ENCODE data around the gene MEG3.

MEG3 gene

DNA sequence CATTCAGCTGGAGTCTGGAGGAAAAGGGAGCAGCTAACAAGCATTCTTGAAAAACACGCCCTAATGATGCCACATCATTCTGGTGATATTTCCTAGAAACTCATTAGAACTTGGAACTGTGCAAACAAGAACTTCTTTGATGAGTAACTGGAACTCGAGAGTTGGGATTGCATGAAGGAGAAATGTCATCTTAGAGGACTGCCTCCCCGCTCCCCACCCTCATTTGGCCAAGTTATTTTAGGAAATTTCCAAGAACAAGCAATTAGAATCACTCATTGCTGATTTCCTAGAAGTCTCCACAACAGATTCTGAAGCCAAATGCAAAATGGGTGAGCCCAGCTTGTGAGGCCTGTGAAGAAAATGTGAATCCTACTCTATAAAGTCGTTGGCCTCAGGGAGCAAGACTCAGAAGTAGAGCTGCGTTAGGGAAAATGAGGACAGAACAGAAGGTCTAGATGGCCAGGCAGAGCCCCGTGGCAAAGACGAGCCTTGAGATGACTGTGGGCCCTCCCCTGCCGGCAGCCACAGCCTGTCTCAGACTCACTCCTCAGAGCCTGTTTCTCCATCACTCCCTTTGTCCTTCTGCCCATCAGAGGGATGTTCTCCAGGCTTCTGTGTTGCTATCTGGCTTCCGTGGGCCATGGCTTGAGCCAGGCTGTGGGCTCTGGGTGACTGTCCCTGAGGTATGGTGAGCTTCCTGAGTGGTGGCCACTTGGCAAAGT, 39.2 kb downstream of the MEG3 start:
- DNase-seq (ENCODE audit: low read depth in 2 of 2) = no peak

DNA sequence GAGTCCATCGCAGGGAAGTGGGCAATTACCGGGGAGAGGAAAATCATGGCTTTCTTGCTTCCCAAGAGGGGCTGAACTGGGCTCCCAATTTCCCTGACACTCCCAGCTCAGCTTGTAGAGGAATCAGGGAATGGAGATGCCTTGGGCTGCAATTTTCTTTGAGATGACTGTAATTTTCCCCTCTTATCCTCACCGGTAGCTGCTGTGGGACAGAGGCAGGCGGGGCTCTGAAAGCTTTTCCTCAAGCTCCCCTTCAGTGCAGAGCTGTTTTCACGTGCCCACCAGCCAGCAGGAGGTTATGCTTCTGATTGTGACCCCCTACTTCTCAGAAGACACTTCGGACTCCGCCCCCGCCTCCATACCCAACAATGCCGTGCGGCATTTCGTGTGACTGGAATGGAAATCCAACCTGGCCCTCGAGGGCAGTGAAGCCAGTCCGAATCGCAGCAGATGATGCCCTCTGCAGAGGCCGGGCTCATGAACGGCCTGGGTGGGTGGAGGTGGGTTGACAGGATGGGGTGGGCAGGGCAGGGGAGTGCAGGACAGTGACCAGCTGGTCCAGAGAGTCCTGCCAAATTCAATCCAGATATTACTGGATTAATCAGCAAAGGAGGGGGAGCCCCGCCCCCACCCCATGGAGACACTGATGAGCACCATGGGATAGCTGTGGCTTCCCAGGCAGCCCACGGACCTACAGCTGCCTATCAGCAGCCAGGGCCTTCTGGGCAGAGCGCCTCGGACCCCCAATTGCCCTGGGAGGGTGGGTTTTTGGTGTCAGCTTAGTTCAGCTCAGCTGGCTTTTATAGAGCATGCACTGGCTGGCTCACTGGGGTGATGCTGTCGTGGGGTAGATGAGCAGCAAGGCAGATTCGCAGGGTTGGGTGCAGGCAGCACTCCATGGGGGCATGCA, 40.0 kb downstream of the MEG3 start:
- DNase-seq (ENCODE audit: low read depth in 2 of 2) = no peak

DNA sequence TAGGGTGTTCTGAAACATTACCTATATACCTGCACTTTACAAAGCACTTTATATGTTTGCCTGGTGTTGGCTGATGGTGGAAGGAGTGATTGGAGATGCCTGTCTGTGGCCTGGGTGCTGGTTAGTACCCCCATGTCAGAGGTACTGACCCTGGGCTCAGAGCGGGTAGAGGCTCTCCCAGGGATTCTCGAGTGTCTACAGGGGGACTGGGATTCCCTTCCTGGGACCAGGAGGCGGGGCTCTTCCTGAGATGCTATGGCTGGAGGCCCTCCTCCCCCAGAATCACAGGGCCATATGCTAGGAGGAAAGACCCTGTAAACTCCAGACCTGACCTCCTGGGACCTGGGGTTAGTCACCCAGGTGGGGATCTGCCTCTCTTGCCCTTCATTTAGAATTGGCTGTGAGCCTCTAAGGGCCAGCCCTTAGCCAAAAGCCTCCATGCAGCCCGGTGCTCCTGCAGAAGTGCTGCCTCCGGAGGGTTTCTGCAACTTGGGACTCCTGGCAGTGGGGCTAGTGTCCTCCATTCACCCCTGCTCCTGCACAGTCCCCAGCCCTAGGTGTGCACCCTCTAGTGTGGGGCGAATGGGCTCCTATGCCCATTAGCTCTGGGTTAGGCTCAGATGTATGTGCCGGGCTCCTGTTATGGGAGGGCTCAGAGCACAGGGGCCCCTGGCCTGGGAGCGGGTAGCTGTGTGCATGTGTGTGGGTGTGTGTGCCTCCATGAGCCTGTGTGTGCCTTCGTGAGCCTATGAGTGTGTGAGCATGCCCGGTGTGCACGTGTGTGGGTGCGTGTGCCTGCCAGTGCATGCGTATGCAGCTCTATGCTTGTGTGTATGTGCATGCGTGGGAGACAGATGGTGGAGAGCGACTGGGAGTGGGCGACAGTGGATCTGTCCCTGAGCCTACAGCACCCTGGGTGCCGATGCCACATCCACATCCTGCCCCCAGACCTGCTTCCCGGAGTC, 41.0 kb downstream of the MEG3 start:
- no peak for DNase-seq (ENCODE audit: low read depth in 2 of 2)

DNA sequence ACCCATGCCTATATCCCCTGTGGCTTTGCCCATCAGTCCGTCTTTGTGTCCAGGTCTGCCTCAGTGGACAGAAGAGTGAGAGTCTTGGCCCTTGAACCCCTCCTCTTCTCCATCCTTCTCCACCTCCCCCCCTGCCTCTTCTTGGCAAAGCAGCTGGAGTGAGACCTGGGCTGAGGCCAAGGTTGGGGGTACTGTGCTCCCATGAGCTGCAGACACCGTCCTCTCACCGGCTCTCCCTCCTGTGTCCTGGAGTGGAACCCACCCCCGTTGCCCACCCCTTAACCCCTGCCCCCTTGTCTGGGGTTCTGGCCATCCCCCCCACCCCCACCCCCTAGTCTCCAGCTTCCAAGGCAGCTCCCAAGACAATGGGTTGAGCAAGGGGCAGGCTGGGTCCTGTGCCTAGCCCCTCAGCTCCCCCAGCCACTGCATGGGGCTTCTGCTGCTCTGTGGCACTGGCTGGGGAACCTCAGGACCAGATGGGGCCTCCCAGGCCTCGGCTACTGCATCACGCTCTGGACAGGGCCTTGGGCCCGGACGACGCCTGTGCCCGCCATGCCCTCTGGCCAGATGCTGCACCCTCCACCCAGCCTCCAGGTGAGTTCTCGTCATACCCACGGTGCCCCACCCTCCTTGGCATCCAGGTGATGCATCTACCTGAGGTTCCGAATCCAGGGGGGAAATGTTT, 41.9 kb downstream of the MEG3 start:
- DNase-seq (ENCODE audit: low read depth in 2 of 2) = no peak

DNA sequence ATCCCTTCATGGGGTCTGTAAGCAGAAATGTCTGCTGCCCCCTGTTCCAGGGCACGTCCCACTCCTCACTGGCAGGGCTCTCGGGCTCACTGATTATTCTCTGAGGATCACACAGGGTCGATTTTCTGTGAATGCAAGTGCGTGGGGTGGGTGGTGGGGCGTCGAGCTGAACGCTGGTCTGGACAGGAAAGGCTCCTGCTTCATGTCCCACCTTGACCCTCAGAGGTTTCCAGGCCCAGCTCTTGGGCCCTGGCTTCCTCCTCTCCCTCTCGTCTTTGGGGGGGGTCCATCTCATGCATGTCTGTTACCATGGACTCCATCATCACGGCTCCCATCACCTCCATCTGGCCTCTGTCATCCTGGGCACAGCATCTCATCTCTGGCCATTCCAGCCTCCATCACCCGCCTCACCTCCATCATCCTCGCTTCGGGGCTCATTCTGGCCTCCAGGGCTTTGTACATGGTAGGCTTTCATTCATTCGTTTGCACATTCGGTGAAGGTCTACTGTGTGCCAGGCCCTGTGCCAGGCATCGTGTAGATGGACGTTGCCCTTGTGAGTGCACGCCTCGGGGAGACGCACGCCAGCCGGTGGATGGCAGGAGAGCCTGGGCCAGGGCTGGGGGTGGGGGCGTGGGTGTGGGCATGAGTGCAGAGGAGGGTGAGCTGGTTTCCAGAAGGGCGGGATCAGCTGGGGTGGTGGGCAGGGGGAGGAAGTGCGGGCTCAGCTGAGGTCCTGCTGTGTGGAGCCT, 42.9 kb downstream of the MEG3 start:
- DNase-seq (ENCODE audit: low read depth in 2 of 2) = no peak

DNA sequence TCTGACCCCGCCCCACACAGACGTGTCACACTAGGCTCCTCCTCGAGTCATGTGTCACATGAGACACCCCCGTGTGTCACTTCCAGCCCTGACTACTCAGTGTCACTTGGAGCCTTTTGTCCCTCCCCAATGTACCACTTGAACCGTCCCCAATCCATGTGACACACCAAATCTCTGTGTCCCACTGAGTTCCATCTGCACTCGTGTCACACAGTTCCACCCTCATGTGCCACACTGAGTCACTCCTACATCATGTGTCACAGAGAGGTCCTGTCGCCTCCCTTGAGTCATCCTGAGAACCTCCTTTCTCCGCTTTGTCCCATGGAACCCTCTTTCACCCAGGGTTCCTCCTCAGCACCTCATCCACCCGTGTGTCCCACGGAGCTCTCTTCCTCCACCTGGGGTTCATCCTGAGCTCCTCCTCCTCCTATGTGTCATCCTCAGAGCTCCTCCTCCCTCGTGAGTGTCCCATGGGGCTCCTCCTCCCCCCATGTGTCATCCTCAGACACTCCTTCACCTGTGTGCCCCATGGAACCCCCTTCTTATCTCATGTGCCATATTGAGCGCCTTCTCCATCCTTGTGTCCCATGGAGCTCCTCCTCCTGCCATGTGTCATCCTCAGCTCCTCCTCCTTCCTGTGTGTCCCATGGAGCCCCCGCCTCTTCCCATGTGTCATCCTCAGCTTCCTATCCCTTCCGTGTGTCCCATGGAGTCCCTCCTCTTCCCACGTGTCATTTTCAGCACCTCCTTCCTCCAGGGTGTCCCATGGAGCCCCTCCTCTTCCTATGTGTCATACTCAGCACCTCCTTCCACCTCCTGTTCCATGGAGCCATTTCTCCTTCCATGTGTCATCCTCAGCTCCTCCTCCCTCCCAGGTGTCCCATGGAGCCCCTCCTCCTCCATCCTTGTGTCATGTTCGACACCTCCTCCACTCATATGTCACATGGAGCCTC, 45.6 kb downstream of the MEG3 start:
- peak; percentile 11 to 12 for DNase-seq (ENCODE audit: low read depth in 2 of 2)

DNA sequence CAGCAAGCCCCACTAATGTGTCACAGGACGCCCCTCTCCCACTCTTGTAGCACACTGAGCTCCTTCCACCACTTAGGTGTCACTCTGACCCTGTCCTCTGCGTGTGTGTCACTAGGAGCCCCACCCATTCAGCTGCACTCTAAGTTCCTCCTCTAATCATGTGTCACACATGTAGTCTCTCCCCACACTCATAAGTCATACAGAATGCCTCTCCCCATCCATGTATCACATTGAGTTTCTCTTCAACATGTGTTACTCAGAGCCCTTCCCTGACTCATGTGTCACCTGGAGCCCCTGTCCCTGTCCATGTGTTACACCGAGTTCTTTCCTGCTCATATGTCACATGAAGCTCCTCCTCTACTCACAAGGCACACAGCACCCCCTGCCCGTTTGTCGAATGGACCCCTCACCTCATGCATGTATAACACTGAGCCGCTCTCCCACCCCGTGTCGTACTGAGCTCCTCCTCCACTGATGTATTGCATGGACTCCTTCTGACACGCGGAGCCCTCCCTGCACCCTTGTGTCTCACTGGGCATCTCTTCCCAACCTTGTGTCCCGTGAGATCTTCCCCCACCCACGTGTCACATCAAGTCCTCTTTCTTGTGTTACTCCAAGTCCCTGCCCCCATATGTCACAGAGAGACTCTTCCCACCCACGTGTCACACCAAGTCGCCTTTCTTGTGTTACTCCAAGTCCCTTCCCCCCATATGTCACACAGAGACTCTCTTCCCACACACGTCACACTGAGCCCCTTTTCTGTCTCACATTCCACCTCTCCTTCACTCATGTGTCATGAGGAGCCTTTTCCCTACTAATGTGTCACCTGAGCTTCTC, 46.6 kb downstream of the MEG3 start:
- DNase-seq (ENCODE audit: low read depth in 2 of 2) = no peak

DNA sequence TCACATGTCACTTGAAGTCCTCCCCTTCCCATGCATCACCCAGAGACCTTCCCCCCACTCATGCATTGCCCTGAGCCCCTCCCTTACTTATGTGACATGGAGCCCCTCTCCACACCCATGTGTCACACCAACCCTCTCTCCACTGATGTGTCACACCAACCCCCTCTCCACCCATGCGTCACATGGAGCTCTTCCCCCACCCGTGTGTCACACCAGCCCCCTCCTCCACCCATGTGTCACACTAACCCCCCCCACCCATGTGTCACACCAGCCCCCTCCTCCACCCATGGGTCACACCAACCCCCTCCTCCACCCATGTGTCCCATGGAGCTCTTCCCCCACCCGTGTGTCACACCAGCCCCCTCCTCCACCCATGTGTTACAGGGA, 47.2 kb downstream of the MEG3 start:
- no peak for DNase-seq (ENCODE audit: low read depth in 2 of 2)

DNA sequence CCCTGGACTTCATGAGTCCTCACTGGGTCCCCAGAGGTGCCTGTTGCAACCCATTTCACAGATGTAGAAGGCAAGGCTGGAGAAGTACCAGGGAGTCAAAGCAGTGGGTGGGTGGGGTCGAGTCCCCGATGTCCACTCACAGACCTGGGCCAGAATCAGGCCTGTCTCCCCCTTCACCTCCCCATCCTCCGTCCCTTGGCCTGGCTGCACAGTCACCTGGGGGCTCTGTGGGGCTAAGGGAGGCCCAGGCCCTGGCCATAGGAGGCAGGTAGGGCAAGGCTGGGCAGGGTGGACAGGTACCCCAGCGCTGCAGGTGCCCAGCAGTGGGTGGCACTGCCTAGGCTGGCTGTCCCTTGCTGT, 48.1 kb downstream of the MEG3 start:
- DNase-seq (ENCODE audit: low read depth in 2 of 2) = no peak

DNA sequence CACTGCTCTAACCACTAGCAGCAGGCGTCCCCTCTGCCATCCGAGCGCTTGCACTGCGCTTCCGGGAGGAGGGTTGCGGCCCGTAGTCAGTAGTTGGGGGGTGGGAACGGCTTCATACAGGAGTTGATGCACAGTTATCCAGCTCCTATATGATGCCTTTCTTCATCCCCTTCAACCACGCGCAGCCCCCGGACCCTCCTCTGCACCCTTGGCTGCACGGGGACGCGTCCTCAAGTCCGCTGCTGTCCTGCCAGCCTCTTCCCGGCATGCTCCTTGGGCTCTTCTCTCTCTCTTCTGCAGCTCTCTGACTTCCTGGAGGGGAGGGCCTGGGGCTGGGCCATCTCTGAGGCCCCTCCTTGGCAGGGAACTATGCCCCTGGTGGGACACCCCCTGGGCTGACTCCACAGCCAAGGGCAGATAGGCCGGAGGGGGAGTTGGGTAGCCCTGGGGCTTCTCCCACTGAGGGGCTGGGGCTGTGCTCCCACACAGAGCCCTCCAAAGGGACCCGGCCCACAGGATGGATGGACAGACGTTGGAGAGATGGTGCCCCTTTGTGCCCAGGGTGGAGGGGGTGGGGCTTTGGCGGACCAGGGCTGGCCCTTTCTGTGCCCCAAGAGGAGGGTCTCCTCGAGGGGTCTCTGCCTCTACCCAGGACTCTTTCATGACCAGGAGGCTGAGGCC, 48.6 kb downstream of the MEG3 start:
- no peak for DNase-seq (ENCODE audit: low read depth in 2 of 2)

DNA sequence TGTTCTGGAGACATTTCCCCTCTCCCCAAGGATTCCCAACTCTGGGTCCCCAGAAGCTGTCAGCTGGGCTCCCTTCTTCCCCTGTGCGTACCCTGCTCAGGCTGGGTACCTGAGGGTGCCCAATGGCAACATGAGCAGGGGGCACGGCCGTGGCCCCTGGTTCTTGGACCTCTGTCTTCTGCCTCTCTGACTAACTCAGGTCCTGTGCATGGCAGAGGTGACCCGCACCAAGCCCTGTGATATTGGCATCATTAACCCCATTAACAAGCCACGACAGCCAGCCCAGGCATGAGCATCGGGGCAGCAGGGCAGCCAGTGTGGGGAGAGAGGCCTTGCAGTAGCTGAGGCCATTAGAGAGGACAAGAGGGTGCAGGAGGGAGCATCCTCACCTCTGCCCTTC, 49.2 kb downstream of the MEG3 start:
- DNase-seq (ENCODE audit: low read depth in 2 of 2) = no peak

DNA sequence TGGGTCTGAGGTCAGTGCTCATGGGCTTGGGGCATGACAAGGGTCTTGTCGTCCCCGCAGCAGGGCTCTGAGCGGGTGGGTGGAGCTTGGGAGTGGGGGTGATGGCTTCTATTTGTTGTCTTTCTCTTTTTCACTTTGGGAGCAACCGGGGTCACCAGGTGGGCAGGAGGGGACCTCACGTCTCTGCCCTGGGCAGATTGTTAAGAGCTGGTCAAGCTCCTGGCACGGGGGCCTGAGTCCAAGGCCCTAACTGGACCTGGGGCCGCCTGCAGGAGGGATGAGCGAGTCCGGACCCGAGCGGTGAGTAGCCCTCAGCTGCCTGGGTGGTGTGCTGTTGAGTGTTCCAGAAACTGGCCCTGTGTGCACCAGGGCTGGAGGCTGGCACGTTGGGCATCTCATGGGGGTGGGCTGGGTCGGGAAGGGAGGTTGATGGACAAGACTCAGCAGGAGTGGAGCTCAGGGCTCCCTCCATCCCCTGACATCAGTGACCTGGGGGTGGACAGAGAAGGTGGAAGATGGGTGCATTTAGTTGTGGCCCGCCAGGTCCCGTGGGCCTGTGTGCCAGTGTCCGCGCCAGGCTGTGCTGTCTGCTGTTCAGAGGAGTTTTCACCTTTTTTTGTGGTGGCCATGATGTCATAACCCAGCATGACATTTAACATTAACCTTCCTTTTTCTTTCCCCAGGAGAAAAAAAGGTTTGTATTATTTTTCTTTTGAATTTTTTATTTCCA, 50.1 kb downstream of the MEG3 start:
- DNase-seq (ENCODE audit: low read depth in 2 of 2) = no peak

DNA sequence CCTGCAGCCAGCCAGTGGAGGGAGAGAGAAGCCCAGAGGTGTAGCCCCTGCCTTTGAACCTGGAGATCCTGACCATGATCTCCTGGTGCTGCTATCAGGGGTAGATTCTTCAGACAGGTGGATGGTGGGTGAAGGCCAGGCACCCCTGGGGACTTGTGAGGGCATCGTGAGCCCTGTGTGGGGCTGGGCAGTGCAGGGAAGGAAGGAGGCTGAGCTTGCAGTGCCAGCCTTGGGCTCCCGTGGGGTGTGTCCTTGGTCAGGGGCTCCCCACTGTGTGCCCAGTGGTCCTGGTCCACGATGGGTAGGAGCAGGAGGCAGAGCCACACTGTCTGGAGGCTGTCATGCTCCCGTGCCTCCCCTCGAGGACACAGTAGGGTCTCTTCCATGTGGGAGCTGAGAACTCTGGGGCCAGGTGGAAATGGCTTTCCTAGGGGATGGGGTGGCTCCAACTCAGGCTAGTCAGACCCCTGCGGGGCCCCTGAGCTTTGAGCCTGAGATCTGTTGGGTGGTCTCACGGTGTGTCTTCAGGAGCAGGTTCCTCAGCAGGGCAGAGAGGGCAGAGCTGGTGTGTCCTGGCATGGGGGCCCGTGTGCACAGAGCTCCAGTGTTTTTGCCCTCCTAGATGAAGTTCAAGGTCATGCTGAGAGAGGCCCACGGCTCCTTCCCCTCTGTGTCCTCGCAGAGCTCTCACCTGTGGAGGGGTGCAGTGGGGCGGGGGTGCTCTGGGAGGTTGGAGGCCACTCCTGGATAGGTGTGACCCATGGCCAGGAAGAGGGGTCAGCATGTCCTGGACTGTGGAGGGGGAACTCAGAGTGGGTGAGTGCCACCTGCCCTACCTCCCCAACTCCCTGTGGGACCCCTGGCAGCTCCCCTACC, 52.6 kb downstream of the MEG3 start:
- no peak for DNase-seq (ENCODE audit: low read depth in 2 of 2)

DNA sequence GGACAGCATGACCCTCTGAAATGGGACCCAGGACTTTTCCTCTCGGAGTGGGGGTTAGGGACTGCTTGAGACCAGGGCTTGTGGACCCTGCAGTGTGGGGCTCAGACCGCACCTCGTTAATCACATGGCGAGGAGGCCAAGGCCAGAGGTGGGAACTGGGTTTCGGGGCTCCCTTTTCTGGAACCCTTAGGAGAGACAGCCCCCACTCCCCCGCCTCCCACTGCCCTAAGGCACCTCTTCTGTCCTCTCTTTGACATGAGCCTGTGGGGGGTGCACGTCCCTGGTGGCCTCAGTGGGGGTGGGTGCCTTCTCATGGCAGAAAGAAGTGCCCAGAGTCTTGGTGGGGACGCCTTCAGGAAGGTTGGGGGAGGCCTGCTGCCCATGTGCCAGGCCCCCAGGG, 53.3 kb downstream of the MEG3 start:
- DNase-seq (ENCODE audit: low read depth in 2 of 2) = no peak

DNA sequence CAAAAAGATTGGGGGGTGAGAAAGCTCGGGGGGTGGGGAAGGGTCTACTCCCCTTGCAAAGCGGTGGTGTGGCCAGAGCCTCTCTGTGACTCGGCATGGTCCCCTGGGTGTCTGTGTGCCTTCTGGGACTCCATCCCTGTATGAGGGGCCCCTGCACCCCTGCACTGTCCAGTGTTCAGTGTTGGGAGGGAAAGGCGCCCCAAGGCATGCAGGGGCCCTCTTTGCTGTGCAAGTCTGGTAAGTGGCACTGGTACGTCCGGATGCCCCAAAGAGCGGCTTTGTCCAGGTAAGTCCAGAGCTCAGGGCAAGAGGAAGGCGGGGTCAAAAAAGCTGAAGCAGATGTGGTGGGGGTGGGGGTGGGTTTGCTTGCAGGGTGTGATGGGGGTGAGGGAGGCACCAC, 53.9 kb downstream of the MEG3 start:
- DNase-seq (ENCODE audit: low read depth in 2 of 2) = no peak

DNA sequence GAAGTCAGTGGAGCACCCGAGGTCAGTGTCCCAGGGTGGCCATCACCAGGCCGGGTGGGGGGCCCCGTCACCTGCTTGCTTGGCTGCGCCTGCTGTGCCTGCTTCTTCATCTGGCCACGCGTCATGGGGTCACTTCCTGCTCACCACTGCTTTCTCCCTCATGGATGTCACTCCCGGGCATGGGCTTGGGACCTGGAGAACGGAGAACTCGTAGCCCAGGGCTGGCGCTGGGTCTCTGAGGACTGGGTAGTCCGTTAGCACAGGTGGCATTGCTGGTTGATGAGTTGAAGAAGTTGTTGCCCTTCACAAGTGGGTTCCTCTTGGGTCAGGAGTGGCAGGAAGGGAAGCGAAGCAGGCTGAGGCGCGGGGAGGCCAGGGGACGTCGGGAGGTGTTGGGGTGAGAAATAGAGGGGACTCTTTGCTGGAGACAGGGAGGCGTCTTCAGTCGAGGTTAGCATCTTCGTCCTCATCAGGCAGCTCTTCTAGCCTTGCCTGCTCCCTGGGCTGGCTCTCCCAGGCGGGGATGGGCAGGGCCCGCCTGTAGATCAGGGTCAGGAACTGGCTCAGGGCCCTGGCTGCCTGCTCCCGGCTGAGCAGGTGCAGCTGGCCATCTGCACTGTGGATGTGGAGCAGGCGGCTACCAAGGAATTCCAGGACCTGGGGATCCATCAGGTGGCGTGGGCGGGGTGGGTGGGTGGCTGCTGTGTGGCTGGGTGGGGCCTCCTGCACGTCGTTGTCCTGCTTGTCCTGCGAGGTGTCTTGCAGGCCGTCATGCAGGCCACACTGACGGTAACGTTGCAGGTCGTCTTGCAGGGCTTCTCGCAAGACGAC, 54.6 kb downstream of the MEG3 start:
- no peak for DNase-seq (ENCODE audit: low read depth in 2 of 2)

Measured in fibroblast of skin of left quadriceps (primary cell).